GM19023 (cell line): ENCODE data around the gene PRUNE2.
A peak's percentile ranks its signal among the peaks of the same experiment; 100 is the strongest.

Experiments
- ATAC-seq: cut with Tn5 transposase; IDR thresholded peaks from one replicate; pipeline ENCODE4 v1.9.1; 2021; ENCODE audit warnings: mild to moderate bottlenecking, moderate library complexity; ENCODE audit not compliant: unreplicated experiment

The PRUNE2 gene

DNA sequence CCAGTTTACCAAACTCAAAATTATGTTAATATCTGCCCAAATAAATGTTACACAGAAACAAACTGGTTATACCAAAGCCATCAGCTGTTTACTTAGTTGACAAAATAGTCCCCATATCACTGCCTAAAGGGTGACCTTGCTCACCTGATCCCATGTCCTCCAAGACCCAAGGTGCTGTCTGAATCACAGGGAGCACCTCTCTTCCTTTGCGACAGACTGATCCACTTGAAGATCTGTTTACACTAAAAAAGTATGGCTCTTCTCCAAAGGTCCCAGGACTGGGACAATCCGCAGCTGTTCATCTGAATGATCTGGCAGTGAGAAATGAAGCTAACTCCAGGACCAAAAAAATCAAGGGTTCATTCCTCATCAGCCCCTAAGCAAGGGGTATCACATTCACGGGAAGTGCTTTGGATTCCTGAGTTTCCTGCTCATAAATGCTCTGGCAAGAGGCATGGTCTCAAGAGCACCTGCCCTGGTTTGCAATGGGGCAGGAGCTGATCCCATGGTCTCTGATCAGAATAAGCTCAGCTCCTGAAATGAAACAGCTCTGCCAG lies 5.0 kb downstream of the PRUNE2 start:
- no peak for ATAC-seq

DNA sequence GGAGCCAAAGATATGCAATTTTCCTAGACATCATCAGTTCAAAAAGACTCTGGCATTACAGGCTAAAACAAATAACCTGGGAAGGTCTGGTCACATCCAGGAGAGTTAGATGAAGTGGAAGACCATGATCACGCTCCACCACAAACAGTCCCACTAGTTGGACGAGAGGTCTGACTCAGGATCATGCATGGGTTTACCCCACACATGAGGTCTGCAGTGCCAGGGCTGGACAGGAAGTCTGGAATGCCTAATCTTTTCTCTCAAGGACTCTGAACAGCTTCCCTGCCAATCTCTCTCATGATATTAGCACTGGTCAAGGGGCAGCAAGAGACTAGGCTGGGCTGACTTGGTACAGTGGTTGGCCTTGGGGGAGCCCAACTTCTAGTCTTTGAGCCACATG lies 7.1 kb downstream of the PRUNE2 start:
- no peak for ATAC-seq

DNA sequence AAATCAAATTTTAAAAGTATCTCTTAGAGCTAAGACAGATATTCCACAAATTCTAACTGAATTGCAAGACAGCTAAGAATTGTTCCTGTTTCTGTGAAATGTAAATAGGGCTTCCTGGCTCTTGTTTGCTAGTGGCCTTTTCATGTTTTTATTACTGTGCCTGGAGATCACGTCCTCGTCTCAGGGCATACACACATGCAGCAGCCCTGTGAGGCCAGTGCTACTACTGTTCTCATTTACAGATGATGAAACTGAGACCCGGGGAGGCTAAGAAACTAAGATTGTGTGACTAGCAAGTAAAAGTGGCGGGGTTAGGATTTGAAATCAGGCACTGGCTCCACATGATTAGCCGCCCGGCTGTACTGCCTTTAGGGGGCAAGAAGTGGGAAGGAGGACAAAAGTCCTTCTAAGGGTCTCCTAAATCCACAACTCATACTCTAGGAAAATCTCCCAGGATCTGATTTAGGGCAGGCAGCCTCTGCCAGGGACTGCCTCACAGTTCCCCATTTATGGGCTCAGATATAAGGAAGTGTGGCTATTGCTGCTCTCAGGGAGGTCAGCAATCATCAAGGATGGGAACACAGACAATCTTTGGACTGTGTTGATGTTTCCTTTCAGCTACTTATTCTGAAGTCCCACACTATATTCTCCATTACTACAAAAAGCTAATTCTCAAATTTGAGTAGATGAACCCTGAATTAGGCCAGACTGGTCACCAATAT lies 7.9 kb downstream of the PRUNE2 start:
- no peak for ATAC-seq

DNA sequence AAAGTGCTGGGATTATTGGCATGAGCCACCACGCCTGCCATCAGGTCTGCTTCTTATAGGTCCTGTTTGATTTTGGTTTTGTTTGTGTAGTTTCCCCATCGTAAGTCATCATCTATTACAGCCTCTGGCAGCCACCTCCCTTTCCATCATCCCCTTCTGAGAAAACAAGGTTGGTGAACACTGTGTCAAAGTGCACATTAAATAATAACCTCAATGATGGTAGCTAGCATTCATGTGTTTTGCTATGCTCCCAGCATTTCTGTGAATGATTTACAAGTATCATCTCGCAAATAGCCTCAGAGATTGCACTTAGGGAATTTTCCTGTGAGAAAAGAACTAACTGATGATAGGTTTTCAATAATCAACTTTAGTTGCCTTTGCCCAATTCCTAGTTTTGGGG lies 9.9 kb downstream of the PRUNE2 start:
- ATAC-seq: no peak

DNA sequence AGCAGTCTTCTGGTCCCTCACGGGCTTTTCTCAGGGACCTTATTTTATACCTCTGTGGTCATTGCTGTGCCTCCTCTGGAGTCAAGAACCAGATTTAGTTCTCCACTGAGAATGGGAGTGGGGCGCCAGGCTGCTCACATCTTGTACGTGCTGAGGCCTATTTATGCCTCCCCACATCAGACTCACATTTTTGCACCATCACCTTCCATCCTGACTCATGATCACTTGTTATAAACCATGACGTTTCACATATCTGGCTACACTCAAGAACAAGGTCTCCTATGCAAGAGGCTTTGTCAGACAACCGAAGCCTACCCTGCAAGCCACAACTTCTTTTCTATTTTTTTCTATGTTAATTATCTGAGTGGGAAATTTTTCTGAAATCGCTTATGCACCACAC lies 10.7 kb downstream of the PRUNE2 start:
- no peak for ATAC-seq

DNA sequence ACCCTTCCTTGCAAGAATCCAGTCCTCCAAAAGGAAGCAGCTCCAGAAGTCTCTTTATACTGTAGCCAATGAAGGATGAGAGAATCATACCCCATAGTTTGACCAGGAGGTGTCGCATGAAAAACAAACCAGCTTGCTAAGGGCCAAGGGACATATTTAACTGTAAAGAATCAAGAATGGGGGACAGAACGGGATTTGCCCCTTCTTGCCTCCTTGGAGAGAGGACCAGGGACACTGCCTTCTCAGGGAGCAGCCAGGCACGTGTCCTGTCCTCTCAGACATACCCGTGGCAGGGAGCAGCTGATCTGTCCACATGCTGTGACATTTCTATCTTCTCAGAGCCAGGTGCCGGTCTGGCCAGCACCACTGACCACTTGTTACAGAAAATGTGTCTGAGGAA lies 11.7 kb downstream of the PRUNE2 start:
- ATAC-seq: no peak

DNA sequence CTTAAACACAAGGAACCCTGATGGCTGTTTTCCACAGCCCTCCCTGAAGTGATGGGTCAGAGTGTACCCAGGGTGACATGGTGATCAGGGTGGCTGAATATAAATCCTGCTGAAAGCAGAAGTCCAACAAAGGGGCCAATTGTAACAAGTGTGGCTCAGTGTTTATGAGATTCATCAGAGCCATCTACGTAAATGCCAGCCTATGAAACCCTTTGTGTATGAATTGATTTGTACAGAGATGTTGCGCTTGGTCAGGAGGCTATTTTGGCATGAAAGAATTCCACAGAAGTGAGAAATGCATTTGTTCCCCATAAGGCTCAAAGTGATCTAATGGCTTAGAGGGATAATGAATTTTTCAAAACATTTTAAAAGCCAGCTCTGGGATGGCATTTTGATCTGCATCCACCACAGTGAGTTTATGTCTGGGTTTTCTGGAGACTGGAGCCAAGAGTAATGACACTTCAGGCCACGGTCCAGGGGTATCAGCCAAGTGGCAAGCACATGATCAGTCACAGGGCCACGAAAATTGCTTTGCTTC lies 12.4 kb downstream of the PRUNE2 start:
- ATAC-seq: no peak

DNA sequence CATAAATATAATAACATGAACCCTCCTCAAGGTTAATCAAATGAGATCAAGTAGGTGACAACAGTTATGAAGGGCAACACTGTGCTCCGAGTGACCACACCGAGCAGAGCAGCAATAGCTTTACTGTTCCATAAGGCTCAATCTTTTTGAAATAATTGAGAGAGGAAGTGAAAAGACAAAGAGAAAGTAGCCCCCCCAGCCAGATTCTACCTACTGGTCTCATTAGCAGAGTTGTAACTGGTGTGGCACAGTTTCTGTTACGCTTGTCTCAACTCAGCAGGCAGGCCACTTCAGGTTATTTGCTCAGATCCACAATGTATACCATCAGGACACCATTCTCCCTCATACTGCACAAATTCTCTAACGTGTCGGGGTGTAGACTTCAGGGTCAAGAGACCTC lies 14.0 kb downstream of the PRUNE2 start:
- ATAC-seq: no peak

DNA sequence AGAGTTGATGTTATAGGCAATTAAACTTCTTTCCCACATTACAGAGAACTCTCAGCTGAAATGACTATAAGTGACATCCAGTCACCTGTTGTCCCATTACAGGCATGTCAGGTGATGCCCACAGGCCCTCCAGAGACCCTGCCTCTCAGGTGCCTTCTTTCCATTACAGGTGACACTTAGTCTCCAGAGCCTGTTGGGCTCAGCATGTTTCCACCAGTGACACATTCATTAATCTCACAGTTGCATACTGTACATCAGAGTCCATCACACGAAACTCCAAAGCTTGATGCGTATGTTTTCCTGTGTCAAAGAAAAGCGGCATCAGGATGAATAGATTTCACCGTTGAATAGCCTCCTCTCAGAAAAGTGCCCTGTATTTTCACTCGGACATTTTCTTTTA lies 14.6 kb downstream of the PRUNE2 start:
- ATAC-seq: no peak

DNA sequence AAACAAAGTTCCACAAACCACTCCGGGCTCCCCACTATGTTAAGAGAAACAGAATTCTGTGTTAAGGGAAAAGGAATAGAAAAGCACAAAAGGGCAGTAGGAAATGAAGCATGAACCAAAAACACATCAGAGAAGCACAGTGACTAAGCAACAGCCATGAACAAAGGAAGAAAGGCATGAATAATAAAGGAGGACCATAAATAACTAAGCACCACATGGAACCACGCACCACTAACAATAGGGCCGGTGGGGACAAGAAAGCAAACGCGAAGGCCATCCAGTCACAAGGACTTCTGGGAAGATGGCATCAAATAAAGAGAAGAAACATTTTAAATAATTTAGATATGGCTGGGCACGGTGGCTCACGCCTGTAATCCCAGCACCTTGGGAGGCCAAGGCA lies 18.0 kb downstream of the PRUNE2 start:
- ATAC-seq: no peak

DNA sequence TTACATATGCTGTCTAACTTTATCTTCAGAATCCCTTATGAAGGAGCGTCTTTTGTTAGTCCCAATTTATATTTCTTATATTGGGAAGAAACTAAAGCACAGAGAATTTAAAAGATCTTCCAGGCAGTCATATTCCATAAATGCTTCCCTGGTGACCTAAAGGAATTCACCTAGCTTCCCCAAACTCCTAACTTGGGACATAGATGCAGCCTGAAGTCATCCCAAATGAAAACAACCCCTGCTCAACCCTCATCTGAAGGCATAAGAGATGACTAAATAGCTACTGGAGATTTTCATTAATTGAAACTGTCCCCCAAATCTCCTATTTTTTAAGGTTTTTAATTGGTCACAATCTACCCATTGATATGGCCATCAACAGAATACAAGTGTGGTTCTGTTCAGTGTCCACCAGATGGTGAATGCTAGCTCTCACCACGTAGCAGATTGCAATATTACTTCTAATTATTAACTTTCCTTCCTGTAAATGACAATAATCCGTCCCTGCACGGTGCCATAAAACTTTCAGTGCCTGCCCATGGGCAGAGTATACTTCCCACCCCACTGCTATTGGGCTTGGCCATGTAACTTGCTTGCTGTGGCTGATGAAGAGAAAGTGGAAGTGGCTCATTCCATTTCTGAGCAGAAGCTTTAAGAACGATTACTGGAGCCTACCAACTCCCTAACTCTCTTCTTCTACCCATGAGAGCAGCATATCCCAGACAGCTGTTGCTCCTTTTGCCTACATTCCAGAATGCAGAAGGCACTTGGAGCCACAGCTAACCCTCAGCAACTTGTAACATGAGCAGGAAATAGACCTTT lies 18.7 kb downstream of the PRUNE2 start:
- ATAC-seq: peak; percentile 42

DNA sequence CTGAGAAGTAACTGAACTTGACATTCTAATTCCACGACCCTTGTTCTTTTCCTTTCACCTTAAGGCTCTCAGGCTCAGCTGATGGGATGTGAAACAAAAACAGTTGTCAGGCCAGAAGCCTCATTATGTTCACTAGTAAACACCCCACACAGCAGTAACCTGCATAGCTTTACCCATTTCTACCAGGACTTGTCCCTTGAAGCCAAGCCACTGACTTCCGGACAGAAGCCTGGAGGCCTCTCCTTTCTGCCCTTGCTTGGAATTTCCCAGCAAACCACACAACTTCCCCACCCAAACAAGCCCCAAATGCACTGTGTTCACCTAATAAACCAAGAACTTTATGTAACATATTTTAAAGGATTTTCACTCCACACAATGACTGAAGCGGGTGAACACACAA lies 19.6 kb downstream of the PRUNE2 start:
- no peak for ATAC-seq

DNA sequence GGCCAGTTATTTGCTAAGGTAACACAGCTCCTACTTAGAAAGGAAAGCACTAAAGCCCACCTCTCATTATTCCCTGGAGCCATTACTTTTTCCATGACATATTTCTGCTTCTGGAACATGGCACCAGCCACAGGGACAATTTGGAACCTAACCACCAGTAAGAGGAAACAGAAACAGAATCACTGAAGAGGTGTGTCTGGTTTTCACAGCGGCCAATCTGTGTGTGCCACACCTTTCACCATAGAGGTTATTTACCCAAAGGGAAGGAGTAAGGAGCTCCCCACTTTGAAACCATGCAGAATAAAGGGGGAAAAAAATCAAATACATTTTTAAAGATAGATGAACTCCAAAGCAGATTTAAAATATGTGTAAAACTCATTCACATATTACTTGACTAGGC lies 21.1 kb downstream of the PRUNE2 start:
- no peak for ATAC-seq

DNA sequence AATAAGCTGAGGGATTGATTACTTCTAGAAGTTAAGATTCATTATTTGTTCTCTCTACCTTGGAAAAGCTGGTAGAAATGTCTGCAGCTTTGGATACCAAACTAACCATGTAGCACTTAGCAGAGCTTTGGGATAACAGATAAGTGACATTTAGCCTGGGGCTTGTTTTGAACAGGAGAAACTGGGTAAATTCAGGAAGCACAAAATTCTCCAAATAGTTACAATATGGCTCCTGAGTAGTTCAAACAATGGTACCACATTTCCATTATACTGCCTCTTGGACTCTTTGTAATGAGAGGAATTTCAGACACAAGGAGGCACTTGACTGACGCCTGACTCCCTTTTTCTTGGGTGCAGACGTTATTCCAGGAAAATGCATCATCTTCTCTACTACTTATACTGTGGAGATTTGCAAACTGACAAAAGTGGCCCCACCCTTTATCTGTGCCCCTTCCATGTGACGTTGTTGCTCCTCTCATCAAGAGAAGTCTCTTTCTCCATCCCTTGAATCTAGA lies 22.5 kb downstream of the PRUNE2 start:
- no peak for ATAC-seq

DNA sequence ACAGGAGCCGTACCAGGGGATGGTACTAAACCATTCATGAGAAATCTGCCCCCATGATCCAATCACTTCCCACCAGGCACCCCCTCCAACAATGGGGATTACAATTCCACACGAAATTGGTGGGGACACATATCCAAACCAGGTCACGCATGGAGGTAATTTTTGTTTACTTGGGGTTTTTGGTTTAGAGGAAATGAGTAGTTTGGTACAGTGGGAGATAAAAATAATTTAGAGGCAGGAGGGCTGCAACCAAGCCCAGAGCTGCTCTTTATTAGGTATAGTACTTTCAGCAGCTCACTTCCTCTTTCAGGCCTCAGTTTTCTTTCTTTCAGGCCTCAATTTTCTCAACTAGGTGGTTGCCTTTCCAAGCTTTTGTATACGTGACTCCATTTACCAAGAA lies 23.2 kb downstream of the PRUNE2 start:
- no peak for ATAC-seq

DNA sequence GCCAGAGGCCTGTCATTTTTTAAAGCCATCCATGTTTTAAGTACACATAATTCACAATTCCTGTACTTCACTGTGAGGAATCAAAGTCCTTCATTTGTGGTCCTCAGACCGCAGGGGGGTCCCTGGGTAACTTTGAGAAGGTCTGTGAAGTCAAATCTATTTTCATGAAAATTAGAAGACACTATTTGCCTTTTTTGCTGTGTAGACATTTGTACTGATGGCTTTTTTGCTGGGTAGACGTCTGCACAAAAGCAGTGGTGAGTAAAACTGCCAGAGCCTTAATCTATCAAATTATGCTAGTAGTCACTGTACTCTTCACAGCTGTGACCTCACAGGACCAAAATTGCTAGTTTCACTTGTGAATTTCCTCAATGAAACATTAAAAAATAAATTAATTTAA lies 25.7 kb downstream of the PRUNE2 start:
- ATAC-seq: no peak

DNA sequence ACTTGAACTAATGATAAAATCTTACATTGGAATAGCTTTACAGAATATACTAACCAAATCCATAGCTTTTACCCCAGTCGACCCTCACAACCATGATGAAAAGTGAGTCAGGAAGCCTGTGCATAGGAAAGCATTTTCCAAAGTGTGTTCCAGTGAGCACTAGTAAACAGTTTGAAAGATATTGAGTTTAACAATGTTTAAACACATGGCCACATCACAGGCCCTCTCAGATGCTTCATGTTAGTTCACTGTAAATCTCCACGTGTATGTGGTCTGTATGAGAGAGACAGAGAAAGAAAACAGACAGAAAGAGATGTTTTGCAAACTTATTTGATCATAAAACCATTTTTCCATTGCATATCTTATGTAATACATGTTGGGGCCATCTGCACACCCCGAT lies 27.0 kb downstream of the PRUNE2 start:
- no peak for ATAC-seq

DNA sequence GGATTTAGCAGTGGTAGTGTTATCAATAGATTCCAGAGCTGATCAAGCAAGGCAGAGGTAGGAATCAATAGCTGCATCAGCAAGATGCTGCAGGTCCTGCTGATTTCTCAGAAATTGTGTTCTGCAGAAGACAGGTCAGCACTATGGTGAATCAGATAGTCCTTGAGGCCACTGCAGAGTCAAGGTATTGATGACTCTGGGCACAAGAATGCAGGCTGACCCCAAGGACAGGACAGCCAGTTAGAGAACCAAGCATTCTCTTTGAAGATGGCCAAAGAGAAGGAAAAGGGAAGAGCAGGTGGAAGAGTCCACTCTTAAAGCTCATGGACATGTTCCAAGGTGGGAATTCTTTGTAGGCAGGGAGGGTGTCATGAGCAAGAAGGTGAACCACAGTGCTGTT lies 28.0 kb downstream of the PRUNE2 start:
- ATAC-seq: no peak

DNA sequence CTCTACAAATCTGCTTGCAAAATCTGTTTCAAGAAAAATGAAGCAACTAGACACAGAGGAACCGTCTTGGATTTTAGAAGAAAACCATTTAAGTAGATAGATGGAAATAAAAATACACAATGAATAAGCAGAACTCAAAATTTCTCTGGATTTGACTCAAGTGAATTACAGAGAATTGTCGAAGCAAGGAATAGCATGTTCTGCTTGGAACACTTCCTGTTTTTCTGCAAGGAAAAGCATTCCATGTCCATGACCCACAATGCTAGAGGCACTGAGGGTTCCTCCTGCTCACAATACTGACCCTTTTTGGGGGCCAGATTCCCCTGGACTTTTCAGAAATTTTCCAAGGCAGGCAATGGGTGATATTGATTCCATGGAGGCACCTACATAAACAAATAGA lies 29.8 kb downstream of the PRUNE2 start:
- no peak for ATAC-seq

DNA sequence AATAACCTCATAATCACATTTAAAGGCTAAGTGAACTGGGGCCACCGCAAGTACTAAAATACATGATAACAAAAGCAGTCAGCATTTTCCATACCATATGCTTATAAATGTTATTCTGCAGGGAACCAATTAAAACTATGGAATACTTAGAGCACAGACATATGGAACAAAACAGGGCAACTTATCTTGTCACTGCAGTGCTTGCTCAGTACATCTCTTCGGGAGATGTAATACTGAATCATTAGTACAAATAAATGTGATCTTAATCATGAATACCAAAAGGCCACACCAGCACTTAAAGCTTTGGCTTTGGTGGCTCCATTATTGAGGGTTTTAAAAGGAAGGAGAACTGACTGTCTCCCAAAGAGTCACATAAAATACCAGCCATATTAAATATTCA lies 32.1 kb downstream of the PRUNE2 start:
- ATAC-seq: no peak

DNA sequence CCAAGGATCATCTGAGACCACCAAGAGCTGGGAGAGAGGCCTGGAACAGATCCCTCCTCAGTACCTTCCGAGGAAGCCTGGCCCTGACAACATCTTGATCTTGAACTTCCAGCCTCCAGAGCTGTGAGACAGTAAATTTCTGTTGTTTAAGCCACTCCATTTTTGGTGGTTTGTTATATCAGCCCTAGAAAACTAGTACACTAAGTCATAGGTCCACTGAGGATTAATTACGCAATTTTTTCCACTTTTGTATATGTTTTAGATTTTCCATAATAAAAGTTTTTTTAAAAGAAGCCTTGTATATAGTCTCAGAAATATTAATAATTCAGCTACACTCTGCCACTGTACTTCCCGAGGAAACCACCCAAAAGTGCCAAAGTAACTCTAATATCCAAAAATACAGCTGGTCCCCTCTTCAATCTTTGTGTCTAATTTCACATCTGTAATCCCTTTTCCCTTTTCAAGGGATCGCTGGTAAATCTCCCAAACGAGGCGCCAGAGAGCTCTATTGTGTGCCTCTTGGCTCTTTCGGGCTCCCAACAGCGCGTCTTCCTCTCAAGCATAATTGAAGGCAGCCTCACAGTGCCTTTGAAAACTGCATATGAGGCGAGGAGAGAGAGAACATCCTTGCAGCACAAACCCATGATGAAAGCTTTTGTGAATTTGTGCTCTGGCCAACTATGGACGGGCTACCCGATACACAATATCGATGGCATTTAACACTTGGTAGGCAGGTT lies 32.7 kb downstream of the PRUNE2 start:
- no peak for ATAC-seq
